GM21737 (cell line): Measurements from ENCODE around the gene KLK12.

Experiments
- ATAC-seq: cut with Tn5 transposase; IDR thresholded peaks from one replicate; pipeline ENCODE4 v1.9.1; 2021; ENCODE audit warnings: mild to moderate bottlenecking, moderate library complexity; ENCODE audit not compliant: unreplicated experiment

Gene KLK12

GRCh38 chr19:50983625-50984292 is 51.0 kb downstream of the KLK12 start, which contains the start of gene KLK7:
Gene KLK7 (minus strand): TSS chr19:50983917. CDS start chr19:50982399, 1,518 bp downstream.
- ATAC-seq, result no peak

- no peak for ATAC-seq
Measured at GRCh38 chr19:50982186-50982585, 52.6 kb downstream of the KLK12 start.

- ATAC-seq, result no peak
Measured at GRCh38 chr19:50981587-50982146, 53.1 kb downstream of the KLK12 start.

GRCh38 chr19:50980208-50980607 is 54.6 kb downstream of the KLK12 start:
- no peak for ATAC-seq

GRCh38 chr19:50979758-50980157 is 55.0 kb downstream of the KLK12 start:
- ATAC-seq, result no peak
